SK-N-SH (cell line): Measurements from ENCODE around the gene SGCE. TPM values are rescaled to one million over a fixed set of nuclear protein-coding genes. Genes with fewer than 3 reads are reported as not detected.

Source experiments
- CTCF ChIA-PET: fragments of 300-600, 350-600 bp; formaldehyde crosslinking; extraction: SDS; loops from one replicate; lab custom pipeline; 2021; lab: Yijun Ruan, JAX
- POLR2A ChIA-PET: fragments of 350-600 bp; sonication (Branson Sonifier 250); formaldehyde crosslinking; extraction: SDS; loops from one replicate; lab custom pipeline; 2020; ENCODE audit warnings: antibody characterized with exemption, inconsistent platforms; lab: Yijun Ruan, JAX
- DNase-seq: peaks from one replicate; pipeline ENCODE4 v3.0.0; 2012
- H2AFZ ChIP-seq: fragments of 200-600 bp; sonication (generic); 2 replicates; pipeline ENCODE4 v1.8.1; 2016; ENCODE audit warnings: antibody characterized with exemption, mild to moderate bottlenecking, low read depth
- H3F3A ChIP-seq: fragments of 200-600 bp; sonication (generic); replicated peaks from 2 replicates; pipeline ENCODE3; 2016; ENCODE audit warnings: antibody characterized with exemption, mild to moderate bottlenecking; ENCODE audit not compliant: insufficient read depth
- H3K27ac ChIP-seq, 2 experiments: fragments of 200-500 bp in 1 of 2; fragments of 200-600 bp in 1 of 2; sonication (Bioruptor generic) in 1 of 2; sonication (generic), shearing (Covaris generic) in 1 of 2; 2 replicates each; pipeline versions ENCODE4 v1.5.1 to v1.6.1; 2014 to 2016; ENCODE audit warnings: low read depth in 2 of 2, inconsistent platforms in 1 of 2, low read length in 1 of 2, mild to moderate bottlenecking in 1 of 2, mixed read lengths in 1 of 2
- H3K27me3 ChIP-seq: fragments of 200-600 bp; sonication (generic), shearing (Covaris generic); 2 replicates; pipeline ENCODE4 v1.6.1; 2016; ENCODE audit warnings: mixed run types; ENCODE audit not compliant: insufficient read depth
- H3K36me3 ChIP-seq, 2 experiments: fragments of 200-500 bp in 1 of 2; fragments of 200-600 bp in 1 of 2; sonication (Bioruptor generic) in 1 of 2; sonication (generic) in 1 of 2; replicated peaks in 1 of 2; 2 replicates each; pipeline versions ENCODE3 to v1.5.1; 2014 to 2016; ENCODE audit warnings: low read length in 1 of 2, mild to moderate bottlenecking in 1 of 2; ENCODE audit not compliant: insufficient read depth in 2 of 2, control insufficient read depth in 1 of 2
- H3K4me1 ChIP-seq, 2 experiments: fragments of 200-500 bp in 1 of 2; fragments of 200-600 bp in 1 of 2; sonication (Bioruptor generic) in 1 of 2; sonication (generic), shearing (Covaris generic) in 1 of 2; 2 replicates each; pipeline versions ENCODE4 v1.5.1 to v1.6.1; 2014 to 2016; ENCODE audit warnings: low read depth in 1 of 2, low read length in 1 of 2, mixed run types in 1 of 2; ENCODE audit not compliant: insufficient read depth in 2 of 2, control insufficient read depth in 1 of 2
- H3K4me2 ChIP-seq: fragments of 200-600 bp; sonication (generic), shearing (Covaris generic); 2 replicates; pipeline ENCODE4 v1.6.1; 2017; ENCODE audit warnings: mixed run types
- H3K4me3 ChIP-seq, 2 experiments: fragments of 200-500 bp in 1 of 2; fragments of 200-600 bp in 1 of 2; sonication (Bioruptor generic) in 1 of 2; sonication (generic), shearing (Covaris generic) in 1 of 2; 2 replicates each; pipeline versions ENCODE4 v1.5.1 to v1.8.1; 2014 to 2016; ENCODE audit warnings: low read depth in 2 of 2, inconsistent platforms in 1 of 2, low read length in 1 of 2, mild to moderate bottlenecking in 1 of 2, mixed read lengths in 1 of 2, moderate library complexity in 1 of 2
- H3K79me2 ChIP-seq: fragments of 200-600 bp; sonication (generic); 2 replicates; pipeline ENCODE4 v1.8.1; 2017; ENCODE audit warnings: mild to moderate bottlenecking; ENCODE audit not compliant: insufficient read depth
- H3K9ac ChIP-seq: fragments of 200-600 bp; sonication (generic); 2 replicates; pipeline ENCODE4 v1.6.1; 2017; ENCODE audit warnings: mixed run types
- H3K9me2 ChIP-seq: fragments of 200-600 bp; sonication (generic); 2 replicates; pipeline ENCODE4 v1.6.1; 2017; ENCODE audit warnings: mixed run types
- H3K9me3 ChIP-seq: fragments of 200-600 bp; sonication (generic); 2 replicates; pipeline ENCODE4 v1.6.1; 2017; ENCODE audit warnings: mixed run types, mild to moderate bottlenecking, moderate library complexity
- H4K20me1 ChIP-seq: fragments of 200-600 bp; sonication (generic); 2 replicates; pipeline ENCODE4 v1.6.1; 2017; ENCODE audit warnings: mild to moderate bottlenecking, mixed run types; ENCODE audit not compliant: insufficient read depth
- CHD2 ChIP-seq: fragments of 150-350 bp; IDR thresholded peaks from 2 replicates; pipeline ENCODE4 v1.6.1; 2018; ENCODE audit warnings: low read length; ENCODE audit not compliant: partially characterized antibody
- EP300 ChIP-seq, 2 experiments: IDR thresholded peaks; 2 replicates each; pipeline versions ENCODE4 v1.4.0 to v1.6.1; 2012; ENCODE audit warnings: borderline replicate concordance in 1 of 2, low read depth in 1 of 2, low read length in 1 of 2
- FOXM1 ChIP-seq: IDR thresholded peaks from 2 replicates; pipeline ENCODE4 v1.4.0; 2012; ENCODE audit warnings: low read depth, mild to moderate bottlenecking
- MAX ChIP-seq: IDR thresholded peaks from 2 replicates; pipeline ENCODE4 v1.4.0; 2012; ENCODE audit warnings: low read depth
- MEF2A ChIP-seq: IDR thresholded peaks from 2 replicates; pipeline ENCODE4 v1.4.0; 2012; ENCODE audit warnings: low read depth, borderline replicate concordance
- NFIC ChIP-seq: IDR thresholded peaks from 2 replicates; pipeline ENCODE4 v1.4.0; 2012; ENCODE audit warnings: borderline replicate concordance
- PBX3 ChIP-seq: IDR thresholded peaks from 2 replicates; pipeline ENCODE4; 2012
- RAD21 ChIP-seq: IDR thresholded peaks from 2 replicates; pipeline ENCODE4 v1.6.1; 2012; ENCODE audit warnings: mild to moderate bottlenecking, low read length
- RCOR1 ChIP-seq: fragments of 150-350 bp; IDR thresholded peaks from 2 replicates; pipeline ENCODE4 v1.6.1; 2017; ENCODE audit warnings: antibody characterized with exemption, low read length
- RFX5 ChIP-seq: IDR thresholded peaks from 2 replicates; pipeline ENCODE4 v1.6.1; 2012; ENCODE audit warnings: mild to moderate bottlenecking, improper control_type of control experiment, low read length
- RXRA ChIP-seq: IDR thresholded peaks from 2 replicates; pipeline ENCODE4 v1.4.0; 2012; ENCODE audit warnings: low read depth, mild to moderate bottlenecking, borderline replicate concordance
- SIN3A ChIP-seq: IDR thresholded peaks from 2 replicates; pipeline ENCODE4 v1.6.1; 2012; ENCODE audit warnings: low read depth, mild to moderate bottlenecking, low read length, moderate library complexity, borderline replicate concordance
- TAF1 ChIP-seq: IDR thresholded peaks from 2 replicates; pipeline ENCODE4 v1.6.1; 2012; ENCODE audit warnings: low read depth, mild to moderate bottlenecking, low read length, moderate library complexity, borderline replicate concordance
- USF1 ChIP-seq: IDR thresholded peaks from 2 replicates; pipeline ENCODE4 v1.4.0; 2012; ENCODE audit warnings: low read depth, borderline replicate concordance
- YY1 ChIP-seq: IDR thresholded peaks from 2 replicates; pipeline ENCODE4 v1.4.0; 2012; ENCODE audit warnings: low read depth, mild to moderate bottlenecking
- ZBTB33 ChIP-seq: IDR thresholded peaks from 2 replicates; pipeline ENCODE4 v1.4.0; 2012; ENCODE audit warnings: low read depth, borderline replicate concordance
- WGBS: methylation state at CpG from one replicate; pipeline ENCODE4 v1.1.6; 2017; ENCODE audit warnings: low lambda C conversion rate; 5-methylcytosine and 5-hydroxymethylcytosine counted together
- polyA plus RNA-seq, 3 experiments: library from polyadenylated mRNA; depleted of rRNA; stranded (reverse); fragments of >200 nt; gene quantifications; 2 replicates each; pipeline ENCODE4 v1.2.3, GENCODE V29; 2012

The SGCE gene
- polyA plus RNA-seq, 1 of the 3 experiments (the other 2 are of a cell fraction), result 69.5 TPM

- Histone ChIP-seq H2AFZ (no peak overlapping the region), H3K9me3 (no peaks in the 10 kb centered on the region), H3K79me2 (no peaks in the 10 kb centered on the region; the same call in 1 of the 2 replicates), H3K27me3 (no peaks in the 10 kb centered on the region), H3K36me3 (peaks cover 46 to 61% of the 10 kb centered on the region in 2 experiments), H3K9me2 (no peaks in the 10 kb centered on the region), H3K4me2 (no peak overlapping the region), H3K4me1 (peaks cover 0 to 3% of the 10 kb centered on the region in 2 experiments; a peak in 3 of 4 replicates), H4K20me1 (no peaks in the 10 kb centered on the region), H3F3A (peaks cover 6% of the 10 kb centered on the region), H3K9ac (no peak overlapping the region), H3K4me3 (no peak overlapping the region), H3K27ac (no peak overlapping the region)
- no peak for DNase-seq
- 91% methylated on average over 1 of the region's 1 CpG for WGBS
- CTCF ChIA-PET, result no interaction called here
- TF ChIP-seq ZBTB33, result no peak
- TF ChIP-seq EP300 (IDR thresholded peaks at IDR 0.05; ENCODE audit: borderline replicate concordance in 1 of 2, low read depth in 1 of 2, low read length in 1 of 2), result no peak
- no peak for TF ChIP-seq RAD21
- TF ChIP-seq SIN3A, result no peak
- no peak for TF ChIP-seq PBX3
- TF ChIP-seq NFIC, result no peak
- TF ChIP-seq FOXM1, result no peak
- TF ChIP-seq TAF1, result no peak
- no peak for TF ChIP-seq RXRA
- POLR2A ChIA-PET, result no interaction called here
Observed at GRCh38 chr7:94602181-94602580, 53.8 kb downstream of the SGCE start.

GRCh38 chr7:94600267-94600666, 55.7 kb downstream of the SGCE start:
- Histone ChIP-seq H4K20me1 (no peaks in the 10 kb centered on the region), H3K4me2 (no peak overlapping the region), H3F3A (peaks cover 6% of the 10 kb centered on the region), H3K27me3 (no peaks in the 10 kb centered on the region), H3K36me3 (peaks cover 51 to 61% of the 10 kb centered on the region in 2 experiments), H3K9me3 (no peaks in the 10 kb centered on the region), H3K4me1 (peaks cover 8 to 17% of the 10 kb centered on the region in 2 experiments; a peak in 3 of 4 replicates), H3K27ac (no peak overlapping the region), H3K9me2 (no peaks in the 10 kb centered on the region), H3K4me3 (no peak overlapping the region), H2AFZ (no peak overlapping the region), H3K79me2 (no peaks in the 10 kb centered on the region; the same call in 1 of the 2 replicates), H3K9ac (no peak overlapping the region)
- TF ChIP-seq MAX (no peak), SIN3A (no peak), YY1 (no peak), RAD21 (no peak), ZBTB33 (no peak), RFX5 (no peak), EP300 (IDR thresholded peaks at IDR 0.05; ENCODE audit: borderline replicate concordance in 1 of 2, low read depth in 1 of 2, low read length in 1 of 2) (no peak), MEF2A (no peak), FOXM1 (no peak), RCOR1 (no peak), CHD2 (no peak), USF1 (no peak)
- ChIA-PET POLR2A (no interaction called here), CTCF (no interaction called here)
- 94% methylated on average over 3 of the region's 3 CpGs for WGBS
- DNase-seq, result no peak
